Spinal cord (tissue), 10 donors: ENCODE results near the gene GPC6. TPM values are rescaled to one million over a fixed set of nuclear protein-coding genes. Genes with fewer than 3 reads are reported as not detected.
A peak's percentile ranks its signal among the peaks of the same experiment; 100 is the strongest.
"Not testable (repeated sequence)": the region's sequence is repeated elsewhere in the genome, so short reads cannot be mapped to it uniquely, and the experiment has no call there.

Experiments used
- DNase-seq, 6 donors: peaks; one replicate each; pipeline versions ENCODE4 v3.0.0 to v3.0.0-alpha.2; 2013 to 2015; ENCODE audit warnings: low spot score in 6 of 6, low read depth in 4 of 6
- H3K27ac ChIP-seq: one replicate; pipeline ENCODE4 v1.5.1; 2013; ENCODE audit warnings: low read depth, low read length, control low read depth
- H3K27me3 ChIP-seq: one replicate; pipeline ENCODE4 v1.6.1; 2013; ENCODE audit warnings: low read length; ENCODE audit not compliant: control insufficient read depth, insufficient read depth
- H3K36me3 ChIP-seq: one replicate; pipeline ENCODE4 v1.6.1; 2013; ENCODE audit warnings: low read length; ENCODE audit not compliant: control insufficient read depth, insufficient read depth
- H3K4me1 ChIP-seq: one replicate; pipeline ENCODE4 v1.6.1; 2013; ENCODE audit warnings: low read length; ENCODE audit not compliant: control insufficient read depth, insufficient read depth
- H3K4me3 ChIP-seq: one replicate; pipeline ENCODE4 v1.5.1; 2013; ENCODE audit warnings: low read depth, low read length, control low read depth
- H3K9me3 ChIP-seq: one replicate; pipeline ENCODE4 v1.6.1; 2013; ENCODE audit warnings: low read length; ENCODE audit not compliant: control insufficient read depth, insufficient read depth
- WGBS: methylation state at CpG from one replicate; pipeline ENCODE4 v1.1.5; 2013; ENCODE audit warnings: missing lambda C conversion rate; ENCODE audit not compliant: insufficient coverage; 5-methylcytosine and 5-hydroxymethylcytosine counted together
- polyA plus RNA-seq, 2 donors: library from polyadenylated mRNA; unstranded; fragments of 120-200 nt; gene quantifications; one replicate each; pipeline ENCODE4 v1.2.1, GENCODE V29; 2013; ENCODE audit not compliant: insufficient read length in 2 of 2
- total RNA-seq, 2 donors: library from RNA; depleted of rRNA in 1 of 2; stranded (reverse); fragments of 120-200 nt in 1 of 2; fragments of >200 nt in 1 of 2; gene quantifications; one replicate each; pipeline versions ENCODE4 v1.2.3 to v1.2.4, GENCODE V29; 2013 to 2014
- donor health status: healthy.

Gene GPC6
- total and polyA plus RNA-seq, 4 donors: 19.8 to 109 (median 46.0) TPM

DNA sequence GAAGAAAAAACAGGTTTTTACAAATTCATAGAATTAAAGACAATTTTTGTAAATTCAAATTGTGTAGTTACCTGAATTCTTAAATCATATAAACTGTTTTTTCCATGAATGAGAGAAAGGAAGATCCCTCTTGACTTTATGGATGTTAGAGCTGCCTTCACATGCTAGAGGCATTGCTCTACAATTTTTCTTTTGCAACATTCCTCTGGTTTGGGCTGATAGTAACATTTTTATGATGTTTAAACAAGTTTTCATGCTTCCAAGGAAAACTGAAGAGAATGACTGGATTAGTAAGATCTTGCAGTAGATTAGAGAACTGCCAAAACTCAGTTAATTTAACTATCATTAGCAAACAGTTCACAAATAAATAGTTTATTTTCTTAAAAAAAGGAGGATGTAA lies 250.6 kb downstream of the GPC6 start:
- no peak for DNase-seq
- Histone ChIP-seq H3K4me1 (no peaks in the 10 kb centered on the region), H3K36me3 (no peaks in the 10 kb centered on the region), H3K4me3 (no peak overlapping the region), H3K27me3 (no peaks in the 10 kb centered on the region), H3K27ac (no peak overlapping the region), H3K9me3 (peaks cover 3% of the 10 kb centered on the region)

DNA sequence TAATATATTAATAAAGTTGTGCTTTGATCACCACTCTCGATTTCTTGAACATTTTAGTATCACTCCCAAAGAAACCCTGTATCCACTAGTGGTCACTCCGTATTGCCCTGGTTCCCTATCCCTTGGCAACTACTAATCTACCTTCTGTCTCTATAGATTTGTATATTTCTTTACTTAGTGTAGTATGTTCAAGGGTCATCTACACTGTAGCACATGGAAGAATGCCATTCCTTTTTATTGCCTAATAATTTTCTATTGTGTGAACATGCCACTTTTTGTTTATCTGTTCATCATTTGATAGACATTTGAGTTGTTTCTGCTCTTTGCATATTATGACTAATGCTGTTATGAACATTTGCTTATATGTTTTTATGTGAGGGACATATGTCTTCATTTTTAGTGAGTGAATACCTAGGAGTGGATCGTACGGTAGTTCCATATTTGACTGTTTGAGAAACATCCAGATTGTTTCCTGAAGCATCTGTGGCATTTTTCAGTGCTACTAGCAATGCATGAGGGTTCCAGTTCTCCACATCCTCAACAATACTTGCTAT lies 254.0 kb downstream of the GPC6 start:
- no peak overlapping the region for H3K27ac ChIP-seq
- no peak for DNase-seq
- no CpG with 5 or more reads among the region's 4 CpGs for WGBS
- no peaks in the 10 kb centered on the region for H3K4me1 ChIP-seq
- H3K4me3 ChIP-seq: no peak overlapping the region
- H3K9me3 ChIP-seq: no peaks in the 10 kb centered on the region
- H3K27me3 ChIP-seq: no peaks in the 10 kb centered on the region
- no peaks in the 10 kb centered on the region for H3K36me3 ChIP-seq

DNA sequence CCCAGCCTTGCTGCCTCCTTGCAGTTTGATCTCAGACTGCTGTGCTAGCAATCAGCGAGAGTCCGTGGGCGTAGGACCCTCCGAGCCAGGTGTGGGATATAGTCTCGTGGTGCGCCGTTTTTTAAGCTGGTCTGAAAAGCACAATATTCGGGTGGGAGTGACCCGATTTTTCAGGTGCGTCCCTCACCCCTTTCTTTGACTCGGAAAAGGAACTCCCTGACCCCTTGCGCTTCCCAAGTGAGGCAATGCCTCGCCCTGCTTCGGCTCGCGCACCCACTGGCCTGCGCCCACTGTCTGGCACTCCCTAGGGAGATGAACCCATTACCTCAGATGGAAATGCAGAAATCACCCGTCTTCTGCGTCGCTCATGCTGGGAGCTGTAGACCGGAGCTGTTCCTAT lies 269.5 kb downstream of the GPC6 start:
- H3K27me3 ChIP-seq, H3K9me3 ChIP-seq, H3K4me1 ChIP-seq, DNase-seq, H3K27ac ChIP-seq, H3K4me3 ChIP-seq, H3K36me3 ChIP-seq: not testable (repeated sequence)
- WGBS: 85% methylated on average over 17 of the region's 21 CpGs

DNA sequence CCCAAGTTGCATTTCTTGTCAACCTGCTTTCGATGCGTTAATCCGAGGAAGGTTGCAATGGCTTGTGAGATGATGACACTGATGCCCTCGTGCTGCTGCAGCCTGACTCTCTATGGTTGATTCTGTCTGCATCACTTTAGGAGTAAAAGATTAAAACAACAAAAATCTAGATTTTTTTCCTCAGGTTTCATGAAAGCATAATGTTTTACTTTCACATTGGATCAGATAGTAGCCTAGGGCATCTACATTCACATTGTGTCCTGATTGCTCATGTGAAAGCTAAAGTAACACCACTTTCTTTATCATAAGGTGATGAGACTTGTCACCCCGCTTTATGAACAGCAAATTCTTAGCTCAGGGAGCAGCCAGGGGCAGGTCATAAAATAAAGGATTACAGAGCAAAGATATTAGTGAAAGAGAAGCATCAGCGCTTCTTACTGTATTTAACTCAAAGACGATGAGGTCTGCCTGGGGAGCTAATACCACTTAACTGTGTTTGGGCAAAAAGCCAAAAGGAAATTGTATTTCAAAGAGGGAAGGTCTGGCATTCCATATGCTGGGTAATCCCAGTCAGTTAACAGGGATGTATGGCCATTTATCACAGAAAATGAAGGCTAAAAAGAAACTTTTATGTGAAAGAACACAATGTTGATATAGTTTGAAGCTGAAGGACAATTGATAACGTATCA lies 270.5 kb downstream of the GPC6 start:
- Histone ChIP-seq H3K4me1 (no peaks in the 10 kb centered on the region), H3K4me3 (no peak overlapping the region), H3K36me3 (no peaks in the 10 kb centered on the region), H3K9me3 (no peaks in the 10 kb centered on the region), H3K27me3 (no peaks in the 10 kb centered on the region), H3K27ac (no peak overlapping the region)
- peak in 2 of 6 donors; percentile 45 to 87 for DNase-seq
- 29% methylated on average over 1 of the region's 8 CpGs for WGBS

DNA sequence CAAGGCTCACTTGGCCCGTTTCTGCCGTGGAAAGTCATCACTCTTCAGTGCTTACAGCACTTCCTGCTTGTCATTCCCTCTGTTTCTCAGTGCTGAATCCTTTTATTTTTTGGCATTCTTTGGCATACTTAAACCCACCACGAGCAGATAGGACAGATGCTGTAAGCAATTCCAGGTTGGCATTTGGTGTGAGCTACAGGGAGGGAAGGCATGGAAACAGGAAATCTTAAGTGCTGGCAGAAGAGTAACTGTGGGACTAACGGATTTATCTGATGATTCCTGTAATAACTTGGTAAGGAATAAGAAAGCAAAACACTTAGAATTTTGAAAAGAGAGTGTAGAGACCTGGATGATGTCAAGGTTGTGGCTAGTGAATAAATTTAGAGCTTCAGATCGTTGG lies 273.4 kb downstream of the GPC6 start:
- 53% methylated on average over 4 of the region's 5 CpGs for WGBS
- no peak overlapping the region for H3K27ac ChIP-seq
- no peaks in the 10 kb centered on the region for H3K27me3 ChIP-seq
- peak in 1 of 6 donors; percentile 73 for DNase-seq
- no peaks in the 10 kb centered on the region for H3K4me1 ChIP-seq
- H3K36me3 ChIP-seq: no peaks in the 10 kb centered on the region
- H3K4me3 ChIP-seq: no peak overlapping the region
- no peaks in the 10 kb centered on the region for H3K9me3 ChIP-seq

DNA sequence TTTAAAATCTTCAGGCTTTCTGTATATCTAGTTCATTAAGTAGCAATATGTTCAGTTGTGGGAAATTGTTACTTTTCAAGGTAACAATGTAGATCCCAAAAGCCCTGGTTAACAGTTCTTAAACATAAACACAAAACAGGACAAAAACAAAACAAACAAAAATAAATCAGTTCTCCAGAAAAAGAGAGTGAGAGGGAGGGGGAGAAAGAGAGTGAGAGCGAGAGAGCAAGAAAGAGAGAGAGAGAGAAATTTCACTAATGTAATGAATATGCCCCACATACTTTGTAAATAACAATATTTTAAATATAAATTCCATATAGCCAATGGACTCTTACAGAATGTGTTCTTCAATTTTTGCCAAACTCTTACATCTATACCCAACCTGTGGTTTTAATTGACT lies 275.5 kb downstream of the GPC6 start:
- Histone ChIP-seq H3K27me3 (no peaks in the 10 kb centered on the region), H3K27ac (no peak overlapping the region), H3K4me1 (no peaks in the 10 kb centered on the region), H3K36me3 (no peaks in the 10 kb centered on the region), H3K9me3 (no peaks in the 10 kb centered on the region), H3K4me3 (no peak overlapping the region)
- WGBS: no CpG with 5 or more reads among the region's 1 CpG
- DNase-seq: no peak

DNA sequence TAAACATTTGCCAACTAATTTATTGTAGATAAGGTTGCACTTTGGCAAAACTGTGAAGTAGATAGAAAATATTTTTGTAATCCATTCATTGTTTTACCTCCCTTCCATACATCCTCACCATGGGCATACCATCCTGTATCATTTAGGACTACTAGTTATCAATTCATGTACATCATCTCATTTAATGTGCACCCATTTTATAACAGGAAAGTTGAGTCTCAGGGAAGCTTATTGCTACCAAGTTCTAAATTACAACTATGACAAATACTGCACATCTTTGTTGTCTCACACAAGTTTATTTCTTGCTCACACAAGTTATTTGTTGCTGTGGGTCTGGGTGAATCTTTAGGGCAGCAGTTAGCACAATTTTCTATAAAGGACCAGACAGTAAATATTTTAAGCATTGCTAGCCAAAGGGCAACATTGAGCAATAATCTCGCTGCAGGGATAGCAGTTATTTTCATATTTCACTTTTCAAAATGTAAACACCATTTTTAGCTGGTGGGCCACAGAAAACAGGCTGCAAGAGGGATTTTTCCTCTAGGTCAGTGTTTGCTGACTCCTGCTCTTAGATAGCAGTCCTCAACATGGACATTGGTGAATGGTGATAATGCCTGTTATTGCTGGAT lies 276.5 kb downstream of the GPC6 start:
- no CpG with 5 or more reads among the region's 1 CpG for WGBS
- no peaks in the 10 kb centered on the region for H3K9me3 ChIP-seq
- H3K27ac ChIP-seq: no peak overlapping the region
- no peak for DNase-seq
- H3K27me3 ChIP-seq: no peaks in the 10 kb centered on the region
- H3K36me3 ChIP-seq: no peaks in the 10 kb centered on the region
- H3K4me1 ChIP-seq: no peaks in the 10 kb centered on the region
- H3K4me3 ChIP-seq: no peak overlapping the region

DNA sequence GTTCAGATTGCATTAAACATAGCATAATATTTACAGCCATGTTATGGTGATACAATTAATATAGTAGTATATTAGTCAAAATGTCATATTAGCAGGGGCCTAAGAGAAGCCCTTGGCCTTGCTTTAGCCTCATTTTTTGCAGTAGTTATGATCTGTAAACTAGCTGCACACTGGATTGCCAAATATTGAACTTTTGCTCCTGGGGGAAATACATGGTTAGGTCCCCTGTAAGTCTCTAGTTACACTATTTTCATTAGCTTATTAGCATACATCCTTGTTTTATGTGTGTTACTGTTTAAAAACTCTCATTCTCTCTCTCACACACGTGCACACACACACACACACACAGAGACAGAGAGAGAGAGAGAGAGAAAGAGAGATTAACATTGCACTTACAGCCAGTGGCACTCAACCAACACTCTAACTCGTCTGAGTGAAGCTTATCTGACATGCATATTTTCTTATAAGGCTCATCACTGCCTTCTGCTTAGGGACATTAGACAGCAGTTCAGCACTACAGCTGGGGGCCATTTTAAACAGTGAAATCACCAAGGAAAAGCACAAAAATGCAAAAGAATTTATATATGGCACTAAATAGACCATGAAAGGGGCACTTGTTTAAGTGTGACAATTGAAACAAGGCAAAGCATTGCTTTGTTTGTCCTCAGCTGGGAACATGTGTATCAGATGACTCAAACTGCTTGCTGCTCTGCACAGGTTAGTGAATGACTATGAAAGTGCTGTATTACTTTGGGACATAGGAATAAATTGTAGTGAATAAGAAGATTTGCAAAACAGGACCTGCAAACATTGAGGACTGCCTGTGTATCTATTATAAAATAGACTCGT lies 278.7 kb downstream of the GPC6 start:
- DNase-seq: peak in 1 of 6 donors; percentile 28
- Histone ChIP-seq H3K9me3 (no peaks in the 10 kb centered on the region), H3K36me3 (no peaks in the 10 kb centered on the region), H3K4me3 (no peak overlapping the region), H3K27me3 (no peaks in the 10 kb centered on the region), H3K27ac (no peak overlapping the region), H3K4me1 (no peaks in the 10 kb centered on the region)
- WGBS: 40% methylated on average over 1 of the region's 3 CpGs

DNA sequence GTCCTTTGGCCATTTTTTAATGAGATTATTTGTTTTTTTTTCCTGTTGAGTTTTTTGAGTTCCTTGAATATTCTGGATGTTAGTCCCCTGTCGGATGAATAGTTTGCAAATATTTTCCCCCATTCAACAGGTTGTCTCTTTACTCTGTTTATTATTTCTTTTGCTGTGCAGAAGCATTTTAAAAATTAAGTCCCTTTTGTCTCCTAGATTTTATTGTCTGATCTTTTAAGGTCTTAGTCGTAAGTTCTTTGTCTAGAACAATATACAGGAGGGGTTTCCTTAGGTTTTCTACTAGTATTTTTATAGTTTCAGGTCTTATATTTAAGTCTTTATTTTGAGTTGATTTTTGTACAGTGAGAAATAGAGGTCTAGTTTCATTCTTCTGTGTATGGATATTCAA lies 284.4 kb downstream of the GPC6 start:
- no peak for DNase-seq
- H3K36me3 ChIP-seq: no peaks in the 10 kb centered on the region
- H3K4me3 ChIP-seq: no peak overlapping the region
- H3K4me1 ChIP-seq: no peaks in the 10 kb centered on the region
- H3K27me3 ChIP-seq: no peaks in the 10 kb centered on the region
- WGBS: no CpG with 5 or more reads among the region's 2 CpGs
- no peaks in the 10 kb centered on the region for H3K9me3 ChIP-seq
- no peak overlapping the region for H3K27ac ChIP-seq
